Hepatocyte (in vitro differentiated cells): Measurements from ENCODE around the gene LAMA3. TPM values are rescaled to one million over a fixed set of nuclear protein-coding genes. Genes with fewer than 3 reads are reported as not detected.

Source experiments
- DNase-seq: peaks from one replicate; pipeline ENCODE4 v3.0.0-alpha.2; 2016; ENCODE audit warnings: low spot score
- H2AFZ ChIP-seq: fragments of 200-600 bp; sonication (generic); 2 replicates; pipeline ENCODE4 v1.6.0; 2016; ENCODE audit warnings: antibody characterized with exemption, mild to moderate bottlenecking
- H3K27ac ChIP-seq: fragments of 200-600 bp; sonication (generic); 2 replicates; pipeline ENCODE4 v1.5.1; 2016; ENCODE audit warnings: mild to moderate bottlenecking
- H3K27me3 ChIP-seq: fragments of 200-600 bp; sonication (generic); 2 replicates; pipeline ENCODE4 v1.6.1; 2016
- H3K36me3 ChIP-seq: fragments of 200-600 bp; sonication (generic); replicated peaks from 2 replicates; pipeline ENCODE4 v1.5.1; 2016; ENCODE audit warnings: low read depth; ENCODE audit not compliant: insufficient read depth
- H3K4me1 ChIP-seq: fragments of 200-600 bp; sonication (generic); 2 replicates; pipeline ENCODE4 v1.5.1; 2016; ENCODE audit warnings: mild to moderate bottlenecking, moderate library complexity; ENCODE audit not compliant: insufficient read depth
- H3K4me2 ChIP-seq: fragments of 200-600 bp; sonication (generic); 2 replicates; pipeline ENCODE4 v1.6.0; 2016
- H3K4me3 ChIP-seq: fragments of 200-600 bp; sonication (generic); 2 replicates; pipeline ENCODE4 v1.5.1; 2016; ENCODE audit warnings: mild to moderate bottlenecking
- H3K79me2 ChIP-seq: fragments of 200-600 bp; sonication (generic); 2 replicates; pipeline ENCODE4 v1.6.0; 2017; ENCODE audit warnings: mild to moderate bottlenecking
- H3K9me2 ChIP-seq: fragments of 200-600 bp; sonication (generic); replicated peaks from 2 replicates; pipeline ENCODE4 v1.6.0; 2017; ENCODE audit warnings: mild to moderate bottlenecking; ENCODE audit not compliant: insufficient read depth
- H3K9me3 ChIP-seq: fragments of 200-600 bp; sonication (generic); 2 replicates; pipeline ENCODE4 v1.5.1; 2016; ENCODE audit warnings: low read depth, mild to moderate bottlenecking
- H4K20me1 ChIP-seq: fragments of 200-600 bp; sonication (generic); 2 replicates; pipeline ENCODE4 v1.6.0; 2016; ENCODE audit warnings: mild to moderate bottlenecking; ENCODE audit not compliant: insufficient read depth, poor library complexity, severe bottlenecking
- CTCF ChIP-seq: fragments of 200-600 bp; sonication (generic); IDR thresholded peaks from 2 replicates; pipeline ENCODE4 v1.5.1; 2016; ENCODE audit warnings: antibody characterized with exemption, mild to moderate bottlenecking; ENCODE audit not compliant: poor library complexity
- EZH2 ChIP-seq: fragments of 200-600 bp; sonication (generic); IDR thresholded peaks from 2 replicates; pipeline ENCODE4 v1.6.1; 2016; ENCODE audit warnings: antibody characterized with exemption, mild to moderate bottlenecking, borderline replicate concordance
- EZH2phosphoT487 ChIP-seq: fragments of 200-600 bp; sonication (generic); IDR thresholded peaks from one replicate; pipeline ENCODE4 v1.6.1; 2018; ENCODE audit warnings: antibody characterized with exemption, mild to moderate bottlenecking, low read depth, moderate library complexity; ENCODE audit not compliant: unreplicated experiment, severe bottlenecking
- WGBS: methylation state at CpG from one replicate; pipeline ENCODE4 v1.1.6; 2016; ENCODE audit warnings: low lambda C conversion rate; ENCODE audit errors: missing lambda C conversion rate; 5-methylcytosine and 5-hydroxymethylcytosine counted together
- polyA plus RNA-seq: library from polyadenylated mRNA; unstranded; fragments of >200 nt; fragmentation: Nextera tagmentation; extraction: Ambion mirVana; gene quantifications from 2 replicates; pipeline ENCODE4 v1.2.1, GENCODE V29; 2016
- total RNA-seq: library from RNA; depleted of rRNA; stranded (reverse); fragments of >200 nt; gene quantifications from 2 replicates; pipeline ENCODE4 v1.2.3, GENCODE V29; 2014

LAMA3 gene
- total and polyA plus RNA-seq, 2 experiments from 2014 or later = 29.9 to 52.1 TPM

- WGBS = 85% methylated on average over 5 of the region's 5 CpGs
- no peaks in the 10 kb centered on the region for H3K79me2 ChIP-seq
- no peak for DNase-seq
- H4K20me1 ChIP-seq = no peaks in the 10 kb centered on the region
- no peak overlapping the region for H3K4me2 ChIP-seq
- no peaks in the 10 kb centered on the region for H3K9me3 ChIP-seq
- no peak overlapping the region for H3K27ac ChIP-seq
- H3K9me2 ChIP-seq = no peaks in the 10 kb centered on the region
- no peaks in the 10 kb centered on the region for H3K36me3 ChIP-seq
- H2AFZ ChIP-seq = no peak overlapping the region
- no peak overlapping the region for H3K4me3 ChIP-seq
- H3K27me3 ChIP-seq = no peaks in the 10 kb centered on the region
- H3K4me1 ChIP-seq = no peaks in the 10 kb centered on the region
- no peak for TF ChIP-seq CTCF
- no peak for TF ChIP-seq EZH2
- no peak for TF ChIP-seq EZH2phosphoT487
These were observed 281.8 kb downstream of the LAMA3 start for GRCh38 chr18:23971097-23971440.

DNA sequence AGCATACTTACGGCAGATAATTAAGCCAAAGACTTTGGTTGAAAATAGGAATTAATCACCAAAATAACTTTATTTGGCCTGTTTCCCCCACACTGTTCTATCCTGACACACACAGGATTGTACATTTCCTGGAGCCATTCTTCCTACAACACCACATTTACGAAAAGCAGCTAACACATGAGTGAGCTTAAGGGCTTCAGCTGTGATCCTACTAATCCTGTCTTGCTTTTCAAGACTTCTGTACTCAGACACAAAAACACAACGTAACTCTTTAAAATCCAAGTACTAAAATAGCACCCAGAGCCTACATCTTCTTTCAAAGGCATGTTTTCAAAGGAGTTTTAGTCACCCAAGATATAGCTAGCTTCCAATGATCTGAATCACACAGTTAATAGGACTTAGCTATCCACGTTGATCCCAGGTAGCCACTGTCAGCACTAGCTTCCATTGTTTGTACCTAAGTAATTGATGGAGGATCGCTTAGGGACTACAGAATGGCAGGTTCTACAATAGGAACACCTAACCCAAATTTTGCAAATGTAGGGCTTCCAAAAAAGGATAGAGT, 282.5 kb downstream of the LAMA3 start:
- H3K27ac ChIP-seq = peak overlapping the region; percentile 46
- no peaks in the 10 kb centered on the region for H3K4me1 ChIP-seq
- H3K4me2 ChIP-seq = no peak overlapping the region
- DNase-seq = no peak
- no peaks in the 10 kb centered on the region for H3K27me3 ChIP-seq
- H3K79me2 ChIP-seq = no peaks in the 10 kb centered on the region
- H3K9me3 ChIP-seq = no peaks in the 10 kb centered on the region
- no peaks in the 10 kb centered on the region for H3K36me3 ChIP-seq
- WGBS = 63% methylated on average over 5 of the region's 5 CpGs
- TF ChIP-seq EZH2phosphoT487 = no peak
- no peak for TF ChIP-seq CTCF
- TF ChIP-seq EZH2 = no peak
- no peak overlapping the region for H2AFZ ChIP-seq
- H3K9me2 ChIP-seq = no peaks in the 10 kb centered on the region
- no peaks in the 10 kb centered on the region for H4K20me1 ChIP-seq
- no peak overlapping the region for H3K4me3 ChIP-seq

GRCh38 chr18:23972453-23972852, 283.2 kb downstream of the LAMA3 start:
- Histone ChIP-seq H3K9me2 (no peaks in the 10 kb centered on the region), H3K4me2 (no peak overlapping the region), H2AFZ (no peak overlapping the region), H3K27me3 (no peaks in the 10 kb centered on the region), H4K20me1 (no peaks in the 10 kb centered on the region), H3K36me3 (no peaks in the 10 kb centered on the region), H3K9me3 (no peaks in the 10 kb centered on the region), H3K4me1 (no peaks in the 10 kb centered on the region), H3K79me2 (no peaks in the 10 kb centered on the region), H3K27ac (no peak overlapping the region), H3K4me3 (no peak overlapping the region)
- WGBS = 80% methylated on average over 6 of the region's 6 CpGs
- no peak for DNase-seq
- TF ChIP-seq EZH2phosphoT487 = no peak
- no peak for TF ChIP-seq CTCF
- no peak for TF ChIP-seq EZH2

DNA sequence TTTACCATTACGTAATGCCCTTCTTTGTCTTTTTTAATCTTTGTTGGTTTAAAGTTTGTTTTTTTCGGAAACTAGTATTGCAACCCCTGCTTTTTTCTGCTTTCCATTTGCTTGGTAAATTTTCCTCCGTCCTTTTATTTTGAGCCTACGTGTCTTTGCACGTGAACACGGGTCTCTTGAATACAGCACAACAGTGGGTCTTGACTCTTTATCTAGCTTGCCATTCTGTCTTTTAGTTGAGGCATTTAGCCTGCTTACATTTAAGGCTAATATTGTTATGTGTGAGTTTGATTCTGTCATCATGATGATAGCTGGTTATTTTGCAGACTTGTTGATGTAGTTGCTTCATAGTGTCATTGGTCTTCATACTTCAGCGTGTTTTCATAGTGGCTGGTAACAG, 287.9 kb downstream of the LAMA3 start:
- no peak overlapping the region for H3K4me2 ChIP-seq
- no peak for TF ChIP-seq CTCF
- TF ChIP-seq EZH2 = no peak
- no peak for TF ChIP-seq EZH2phosphoT487
- WGBS = 96% methylated on average over 7 of the region's 7 CpGs
- no peaks in the 10 kb centered on the region for H3K79me2 ChIP-seq
- DNase-seq = no peak
- H3K4me3 ChIP-seq = no peak overlapping the region
- H2AFZ ChIP-seq = no peak overlapping the region
- H3K27ac ChIP-seq = no peak overlapping the region
- no peaks in the 10 kb centered on the region for H3K36me3 ChIP-seq
- no peaks in the 10 kb centered on the region for H3K9me3 ChIP-seq
- H3K27me3 ChIP-seq = no peaks in the 10 kb centered on the region
- peaks cover 9% of the 10 kb centered on the region for H3K4me1 ChIP-seq
- H3K9me2 ChIP-seq = no peaks in the 10 kb centered on the region
- H4K20me1 ChIP-seq = no peaks in the 10 kb centered on the region
